ENCODE results near the gene NFIB.

NFIB gene
- total RNA-seq, result 0.17 to 0.18 reads per million in 2 experiments

DNA sequence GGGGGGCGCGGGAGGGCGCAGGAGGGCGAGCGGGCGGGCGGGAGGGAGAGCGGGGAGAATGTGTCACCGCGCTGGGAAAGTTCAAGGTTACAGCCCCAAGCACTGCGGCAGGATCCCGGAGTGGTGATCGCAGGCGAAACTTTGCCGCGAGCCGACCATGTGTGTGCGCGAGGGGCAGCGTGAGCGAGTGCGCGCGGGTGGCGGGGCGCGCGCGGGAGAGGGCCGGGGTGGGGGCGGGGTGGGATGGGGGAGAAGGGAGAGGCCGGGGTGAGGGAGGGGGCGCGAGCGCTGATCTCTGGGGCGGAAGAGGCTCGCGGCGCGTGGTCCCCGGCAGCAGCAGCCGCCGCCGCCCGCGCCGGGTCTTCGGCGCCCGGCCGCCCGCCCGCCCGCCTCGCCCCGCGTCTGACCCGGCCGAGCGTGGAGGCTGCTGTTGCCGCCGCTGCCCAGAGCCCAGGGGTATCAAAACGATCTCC is at the start of gene NFIB:
Gene NFIB, minus strand, starts transcription at position 191 of the 473 bp plus-strand sequence. CDS start 630 bp downstream, outside the sequence.
- DNase-seq (ENCODE audit: low read depth), result no peak

DNA sequence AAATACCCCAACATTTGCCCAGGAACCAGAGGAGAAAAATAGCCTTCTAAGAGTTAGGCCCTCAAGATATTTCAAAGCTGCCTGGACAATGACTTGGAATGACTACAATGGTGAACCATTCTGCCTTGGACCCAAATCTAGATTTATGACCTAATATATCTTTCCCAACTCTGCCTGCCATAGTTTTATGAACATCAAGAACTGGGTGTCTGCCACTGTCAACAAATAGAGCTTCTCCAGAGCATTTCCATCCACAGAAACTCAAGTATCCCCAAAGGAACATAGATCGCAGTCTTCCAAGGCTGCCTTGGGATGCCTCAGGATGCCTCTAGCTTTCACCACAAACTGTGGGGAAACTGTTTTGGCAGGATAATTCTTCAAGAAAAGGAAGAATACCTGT is 48.2 kb upstream of the NFIB start:
- DNase-seq (ENCODE audit: low read depth), result no peak

DNA sequence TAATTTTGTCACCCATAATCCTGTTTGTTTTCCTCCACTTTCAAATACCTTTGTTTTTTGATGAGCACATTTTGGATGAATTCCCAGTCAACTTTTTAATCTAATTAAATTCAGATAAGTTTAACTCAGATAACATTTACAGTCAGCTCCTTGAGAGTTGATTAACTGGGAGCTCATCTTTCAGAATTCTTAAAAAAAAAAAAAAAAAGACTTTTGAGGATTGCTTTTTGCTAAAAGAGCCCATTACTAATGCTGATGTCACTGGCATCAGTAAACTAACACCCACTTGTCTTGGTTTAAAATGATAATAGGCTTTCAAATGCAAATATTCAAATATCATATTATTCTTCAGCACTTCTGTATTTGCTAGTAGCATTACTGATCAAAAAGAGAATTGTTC is 47.1 kb upstream of the NFIB start:
- DNase-seq (ENCODE audit: low read depth), result no peak

DNA sequence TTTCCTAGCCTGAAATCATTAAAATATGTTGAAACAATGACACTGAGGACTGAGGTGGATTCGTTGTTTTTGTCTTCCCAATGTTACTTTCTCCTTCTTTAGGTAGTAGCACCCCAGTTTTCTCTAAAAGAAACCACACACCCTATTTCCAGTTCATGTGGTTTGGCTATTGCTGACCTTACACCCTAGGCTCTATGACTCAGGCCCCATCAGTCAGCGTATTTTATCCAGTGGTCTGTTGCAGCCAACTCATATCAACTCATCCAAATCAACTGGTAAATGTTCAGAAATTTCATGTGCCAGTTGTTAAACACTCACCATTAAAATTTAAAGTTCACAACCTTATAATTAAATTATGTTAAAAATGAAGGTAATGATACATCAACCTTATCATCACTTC is 44.6 kb upstream of the NFIB start:
- no peak for DNase-seq (ENCODE audit: low read depth)

DNA sequence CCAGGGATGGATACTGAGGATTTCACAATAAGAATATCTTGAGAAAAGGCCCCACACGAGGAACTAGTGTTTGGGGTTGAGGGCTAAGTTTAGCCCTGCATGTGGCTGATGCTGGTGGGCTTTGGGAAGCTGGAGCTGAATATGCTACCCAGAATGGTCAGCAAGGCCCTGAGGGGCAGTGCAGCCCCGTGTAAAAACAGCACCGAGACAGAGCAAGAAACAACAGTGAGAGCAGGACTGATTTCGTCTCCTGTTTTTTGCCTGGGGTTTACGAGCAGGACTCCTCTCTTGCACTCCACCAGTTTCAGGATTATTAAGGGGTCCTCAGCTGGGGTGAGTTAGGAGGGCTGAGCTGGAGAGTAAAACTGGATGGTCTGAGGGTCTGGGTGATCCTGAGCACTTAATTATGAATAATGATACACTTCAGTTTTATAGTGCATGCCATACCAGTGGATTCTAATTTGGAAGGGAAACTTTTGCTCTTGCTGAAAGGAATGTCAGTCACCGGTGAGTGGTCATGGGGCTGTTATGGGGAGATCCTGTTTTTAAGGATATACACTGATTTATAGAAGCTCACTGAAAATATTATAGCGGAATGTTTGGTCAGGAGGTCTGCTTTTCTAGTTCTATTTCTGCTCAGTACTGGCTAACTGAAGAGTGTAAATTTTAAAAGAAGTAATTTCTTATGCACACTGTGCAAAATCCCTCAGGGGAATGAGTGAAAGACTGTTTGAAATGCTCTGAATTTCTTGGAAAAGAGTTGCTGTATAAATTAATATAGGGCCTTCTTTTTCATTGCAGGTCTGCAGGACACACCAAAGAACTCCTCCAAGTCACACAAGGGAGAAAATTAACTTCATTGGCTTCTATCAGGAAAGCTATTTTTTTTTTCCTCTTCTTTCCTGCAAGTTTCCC is 42.7 kb upstream of the NFIB start:
- DNase-seq (ENCODE audit: low read depth), result no peak

DNA sequence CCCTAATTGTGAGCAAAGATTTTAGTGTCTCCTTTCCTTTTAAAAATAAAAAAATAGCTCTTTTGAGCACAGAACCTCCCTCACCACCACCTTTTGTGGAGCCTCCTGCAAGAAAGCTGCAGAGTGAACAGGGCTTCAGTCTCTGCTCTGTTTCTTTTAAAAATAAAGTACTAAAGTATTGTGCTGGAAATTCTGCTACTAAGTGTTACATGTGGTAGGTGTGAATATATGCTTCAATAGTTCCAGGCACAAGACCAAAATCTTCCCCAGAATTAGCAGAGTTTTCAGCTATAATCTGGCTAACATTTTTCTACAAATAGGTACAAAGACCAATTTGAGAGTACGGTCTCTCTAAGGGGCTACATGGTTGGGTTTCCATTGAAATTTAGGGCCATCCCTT is 40.3 kb upstream of the NFIB start:
- no peak for DNase-seq (ENCODE audit: low read depth)

DNA sequence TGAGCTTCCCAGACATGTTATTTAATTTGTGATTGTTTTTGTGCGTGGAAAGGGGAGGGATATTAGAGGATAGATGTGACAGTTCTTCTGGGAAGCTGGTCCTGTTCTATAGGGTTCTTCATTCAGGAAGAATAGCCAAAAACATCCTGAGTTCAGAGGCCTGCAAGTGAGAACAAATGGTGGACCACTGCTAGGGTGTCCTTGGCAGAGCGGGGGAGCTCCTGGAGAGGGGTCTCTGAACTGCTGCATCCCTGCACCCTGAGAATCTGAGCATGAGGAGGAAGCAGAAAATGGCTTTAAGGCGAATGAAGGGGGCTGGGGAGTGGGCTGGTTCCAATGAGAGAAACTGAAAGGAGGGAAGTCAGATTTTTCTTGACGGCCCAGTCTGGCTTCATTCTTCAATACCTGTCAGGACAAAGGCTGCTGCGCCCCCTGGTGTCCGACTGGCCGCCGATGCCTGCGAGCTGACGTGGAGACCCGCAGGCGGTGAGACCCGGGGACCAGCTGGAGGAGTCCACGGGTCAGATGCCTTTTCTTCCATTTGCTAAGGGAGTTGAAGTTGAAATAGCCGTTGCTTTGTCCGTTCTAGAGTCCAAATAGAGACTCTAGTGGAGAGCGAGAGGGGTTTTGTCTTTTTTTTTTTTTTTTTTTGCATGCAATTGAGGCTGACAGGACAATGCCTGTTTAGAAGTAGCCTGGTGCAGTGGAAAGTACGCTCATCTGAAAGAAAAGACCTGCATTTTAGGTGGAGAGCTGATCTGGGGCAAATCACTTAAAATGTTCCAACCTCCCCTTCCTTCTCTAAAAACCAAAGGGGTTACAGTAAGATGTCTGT is 39.5 kb upstream of the NFIB start:
- DNase-seq (ENCODE audit: low read depth), result peak; percentile 65

DNA sequence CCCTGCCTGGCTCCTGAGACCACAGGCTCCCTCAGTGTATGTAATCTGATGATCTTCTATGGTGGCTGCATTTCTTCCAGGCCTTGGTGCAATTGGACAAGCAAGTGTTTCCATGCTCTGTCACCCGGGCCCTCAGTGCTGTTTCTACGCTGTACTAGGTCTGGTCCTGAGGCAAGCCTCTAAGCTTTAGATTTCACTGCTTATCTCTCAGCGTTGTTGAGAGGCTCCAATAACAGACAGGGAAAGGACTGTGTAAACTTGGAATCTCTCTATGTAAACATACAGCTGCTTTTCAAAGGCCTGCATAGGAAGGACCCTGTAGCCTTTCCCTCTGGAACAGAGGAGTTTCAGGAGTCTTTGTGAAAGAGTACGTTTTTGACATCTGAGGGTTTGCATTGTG is 38.6 kb upstream of the NFIB start:
- no peak for DNase-seq (ENCODE audit: low read depth)

DNA sequence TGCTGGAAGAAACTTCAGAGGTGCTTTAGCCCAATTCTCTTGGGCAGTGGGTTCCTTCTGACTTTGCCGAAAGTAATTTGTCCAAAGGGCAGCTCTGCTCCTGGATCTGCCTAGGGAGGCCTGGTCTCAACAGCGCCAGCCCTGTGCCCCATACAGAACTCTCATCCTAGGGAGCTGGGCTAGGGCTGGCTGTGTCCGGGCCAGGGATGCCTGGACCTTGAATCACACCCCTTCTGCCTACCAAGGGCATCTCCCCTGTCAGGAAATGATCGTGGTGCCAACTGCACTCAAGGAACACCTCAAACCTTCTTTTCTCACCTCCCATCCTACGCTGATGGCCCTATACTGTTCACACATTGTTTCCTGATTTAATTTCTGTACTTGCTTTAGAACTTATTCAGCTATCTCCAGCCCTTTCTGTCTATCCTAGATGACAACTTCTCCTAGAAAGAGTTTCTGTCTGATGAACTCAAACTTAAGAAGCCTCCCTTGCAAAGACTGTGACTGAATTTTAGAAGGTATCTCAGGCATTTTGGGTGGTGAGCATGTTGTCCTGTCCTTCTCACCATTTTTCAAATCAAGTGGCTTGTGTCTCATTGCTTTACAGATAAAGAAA is 37.4 kb upstream of the NFIB start:
- DNase-seq (ENCODE audit: low read depth), result no peak

DNA sequence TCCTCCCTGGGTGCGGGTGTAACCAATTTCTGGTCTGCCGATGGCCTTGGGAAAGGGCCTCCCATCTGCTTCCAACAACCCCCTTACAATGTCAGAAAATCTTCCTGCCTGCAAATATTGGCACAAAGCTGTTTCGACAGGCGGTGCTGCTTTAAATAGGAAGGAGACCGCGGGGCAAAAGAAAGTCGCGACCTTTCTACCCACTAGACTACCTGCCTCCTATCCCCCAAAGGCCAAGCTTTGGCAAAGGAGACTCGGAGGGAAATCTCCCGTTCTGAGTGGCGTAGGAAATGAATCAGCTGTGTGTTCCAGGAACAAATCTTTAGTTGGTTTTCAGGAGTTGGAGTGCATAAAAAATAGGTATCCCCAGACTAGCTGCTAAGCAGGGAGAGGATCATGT is 36.8 kb upstream of the NFIB start:
- no peak for DNase-seq (ENCODE audit: low read depth)

DNA sequence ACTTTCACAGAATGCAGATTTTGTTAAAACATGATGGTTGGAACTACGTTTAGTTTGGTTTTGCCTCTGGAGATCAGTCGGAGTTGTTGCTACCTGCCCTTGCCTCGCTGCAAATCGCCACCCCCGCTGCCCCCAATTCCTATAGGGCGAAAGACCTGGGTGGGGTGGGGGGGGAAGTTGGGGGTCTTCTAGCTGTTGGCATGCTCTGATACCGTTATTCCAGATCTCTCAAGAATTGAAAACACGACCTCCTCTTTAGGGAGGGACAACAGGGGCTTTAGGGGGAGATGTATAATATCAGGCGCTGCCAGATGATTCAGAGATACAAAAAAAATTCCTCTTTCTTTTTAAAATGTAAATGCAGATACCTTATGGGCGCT is 36.4 kb upstream of the NFIB start:
- no peak for DNase-seq (ENCODE audit: low read depth)

DNA sequence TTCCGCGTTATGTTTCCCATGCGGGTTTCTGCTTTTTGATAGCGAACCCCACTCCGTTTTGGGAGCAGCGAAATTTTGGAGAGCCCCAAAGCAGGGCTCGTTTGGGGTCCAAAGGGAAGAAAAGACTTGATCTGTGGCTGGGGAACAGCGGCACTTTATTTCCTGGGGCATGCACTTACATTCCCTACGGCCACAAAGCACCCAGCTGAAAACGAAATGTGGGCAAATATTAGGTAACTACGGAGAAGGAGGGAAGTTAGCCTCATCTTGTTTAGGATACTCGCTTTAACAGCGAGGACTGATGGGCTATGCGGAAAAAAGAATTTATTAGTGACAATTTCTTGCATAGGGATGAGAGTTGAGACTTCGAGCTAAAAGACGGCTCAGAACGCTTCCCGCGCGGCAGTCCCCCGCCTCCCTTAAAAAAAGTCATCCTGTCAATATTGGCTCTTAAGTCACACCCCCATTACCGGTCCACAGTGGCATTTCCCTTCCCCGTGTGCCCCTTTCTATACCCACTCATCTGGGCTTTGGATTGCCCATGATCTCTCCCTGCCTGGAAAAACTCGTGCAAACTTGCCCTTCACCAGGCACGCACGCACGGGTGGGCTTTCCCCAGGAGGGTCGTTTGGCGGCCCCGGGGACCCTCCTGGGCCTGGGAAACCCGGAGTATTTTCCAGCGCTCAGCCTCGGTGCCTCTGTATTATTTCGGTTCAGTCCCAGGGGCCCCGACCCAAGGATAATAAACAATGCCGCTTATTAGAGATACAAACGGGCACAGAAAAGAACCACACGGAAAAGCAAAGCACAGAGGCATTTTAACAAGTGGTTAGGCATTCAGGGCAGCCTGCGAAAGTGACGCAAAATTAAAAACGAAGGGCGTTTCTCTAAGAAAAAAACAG is 35.8 kb upstream of the NFIB start:
- DNase-seq (ENCODE audit: low read depth), result no peak

DNA sequence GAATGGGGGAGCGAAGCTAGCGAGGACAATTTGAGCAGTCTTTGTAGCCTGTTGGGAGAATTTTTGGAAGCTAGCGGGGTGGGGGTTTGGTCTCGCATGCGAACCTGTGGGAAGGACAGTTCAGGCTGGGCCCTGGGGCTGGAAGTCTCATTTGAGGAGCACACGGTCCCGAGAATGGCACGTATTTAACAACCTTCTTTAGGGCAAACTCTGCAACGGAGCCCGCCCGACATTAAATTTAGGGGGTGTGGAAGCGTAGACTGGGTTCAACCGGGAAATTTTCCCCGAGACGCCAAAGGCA is 35.2 kb upstream of the NFIB start:
- no peak for DNase-seq (ENCODE audit: low read depth)

DNA sequence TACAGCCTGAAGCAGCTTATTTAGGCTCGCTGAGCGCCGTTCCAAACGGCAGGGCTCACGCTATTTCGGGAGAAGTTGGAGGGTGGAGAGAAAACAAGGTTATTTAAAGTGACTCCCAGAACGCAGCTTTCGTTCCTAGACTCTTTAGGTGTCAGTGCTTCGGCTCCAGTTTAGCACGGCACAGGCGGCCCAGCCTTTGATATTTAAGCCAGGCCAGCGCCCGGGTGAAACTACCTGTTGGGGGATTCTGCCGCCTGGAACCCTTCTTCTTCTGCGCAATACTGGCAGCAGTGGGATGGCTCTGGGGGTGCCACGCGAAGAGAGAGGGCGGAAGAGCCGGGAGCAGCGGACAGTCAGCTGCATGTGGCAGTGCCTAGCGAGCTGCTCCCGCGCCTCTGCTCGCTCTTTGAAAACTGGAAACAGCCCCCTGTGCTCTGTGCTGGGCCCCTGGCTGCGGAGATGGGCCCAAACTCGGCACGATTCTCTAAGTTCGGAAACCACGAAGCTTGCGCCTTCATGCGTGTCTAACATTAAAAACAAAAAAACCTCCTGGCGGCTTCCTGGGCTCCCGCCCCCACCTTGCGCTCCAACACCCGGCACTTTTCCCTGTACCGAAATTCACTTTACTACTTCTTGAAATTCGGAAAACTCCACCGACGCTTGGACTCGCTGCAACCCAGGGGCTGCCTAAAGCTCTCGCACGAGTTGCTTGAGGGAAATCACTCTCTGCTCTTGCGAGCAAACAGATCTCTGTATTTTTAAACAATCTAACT is 34.6 kb upstream of the NFIB start:
- DNase-seq (ENCODE audit: low read depth), result no peak

DNA sequence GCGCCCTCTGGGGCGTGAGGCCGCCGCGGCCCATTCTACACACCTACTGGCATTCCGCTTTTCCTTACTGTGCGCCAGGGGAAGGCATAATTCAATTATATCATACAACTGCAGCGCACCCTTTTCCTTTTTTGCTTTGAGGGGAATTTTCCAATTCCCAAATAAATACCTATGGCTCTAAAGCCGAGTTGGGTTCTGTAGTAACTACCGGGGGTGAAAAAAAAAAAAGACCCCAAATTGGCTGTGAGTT is 34.1 kb upstream of the NFIB start:
- DNase-seq (ENCODE audit: low read depth), result no peak

DNA sequence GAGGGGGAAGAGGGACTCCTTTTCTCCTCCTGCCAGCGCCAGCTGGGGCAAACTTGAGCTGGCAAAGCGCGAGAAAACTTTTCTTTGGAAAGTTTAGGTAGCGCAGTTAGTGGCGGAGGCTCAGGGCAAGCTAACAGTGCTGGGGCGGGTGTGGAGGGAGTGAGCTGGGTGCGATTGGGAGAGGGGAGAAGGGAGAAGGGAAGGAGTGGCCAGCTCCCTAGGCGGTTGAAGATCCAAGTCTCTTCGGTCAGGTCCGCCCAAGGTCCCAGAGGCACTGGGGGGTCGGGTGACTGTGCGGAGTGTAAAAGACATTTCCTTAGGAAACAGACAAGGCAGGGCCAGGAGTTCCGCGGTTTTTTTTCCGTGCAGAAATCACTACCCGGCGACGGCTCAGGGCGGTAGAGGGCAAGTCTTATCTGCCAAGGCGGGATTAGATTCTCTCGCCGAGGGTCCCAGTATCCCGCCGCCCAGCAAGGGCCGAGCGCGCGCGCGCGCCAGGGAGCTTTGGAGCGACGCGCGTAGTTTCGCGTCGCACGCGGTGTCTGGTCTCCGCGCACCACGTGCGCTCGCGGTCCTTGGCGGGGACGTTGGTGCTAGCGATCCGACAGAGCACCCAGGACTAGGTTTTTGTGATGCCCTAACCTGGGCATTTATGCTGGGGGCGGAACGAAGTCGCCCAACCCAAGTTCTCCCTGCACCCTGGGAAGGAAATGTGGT is 33.6 kb upstream of the NFIB start:
- DNase-seq (ENCODE audit: low read depth), result no peak

DNA sequence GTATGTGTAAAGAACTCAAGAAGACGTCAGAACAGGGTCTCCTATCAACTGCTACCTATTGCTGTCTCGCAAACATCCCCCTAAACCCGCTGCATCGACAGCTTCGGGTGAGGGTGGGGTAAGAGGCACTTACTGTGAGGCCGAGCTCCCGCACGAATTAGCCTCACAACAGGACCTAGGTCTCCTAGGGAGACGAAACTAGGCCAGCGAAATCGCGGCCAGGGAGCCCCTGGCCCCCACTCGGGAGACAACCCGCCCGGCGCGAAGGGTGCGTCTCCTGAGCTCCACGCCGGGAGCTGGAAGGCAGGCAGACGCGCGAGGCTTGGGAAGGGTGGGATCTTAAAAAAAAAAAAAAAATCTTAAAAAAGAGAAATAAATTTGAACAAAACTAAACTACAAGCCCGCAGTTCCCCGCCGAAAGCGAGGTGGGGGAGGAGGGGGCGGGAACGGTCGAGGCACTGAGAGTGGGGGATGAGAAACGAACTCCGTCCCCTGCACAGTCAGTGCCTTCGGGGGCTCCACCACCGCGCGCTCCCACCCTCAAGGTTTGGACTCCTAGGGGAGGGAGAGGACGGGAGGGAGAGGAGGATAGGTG is 33.0 kb upstream of the NFIB start:
- no peak for DNase-seq (ENCODE audit: low read depth)

DNA sequence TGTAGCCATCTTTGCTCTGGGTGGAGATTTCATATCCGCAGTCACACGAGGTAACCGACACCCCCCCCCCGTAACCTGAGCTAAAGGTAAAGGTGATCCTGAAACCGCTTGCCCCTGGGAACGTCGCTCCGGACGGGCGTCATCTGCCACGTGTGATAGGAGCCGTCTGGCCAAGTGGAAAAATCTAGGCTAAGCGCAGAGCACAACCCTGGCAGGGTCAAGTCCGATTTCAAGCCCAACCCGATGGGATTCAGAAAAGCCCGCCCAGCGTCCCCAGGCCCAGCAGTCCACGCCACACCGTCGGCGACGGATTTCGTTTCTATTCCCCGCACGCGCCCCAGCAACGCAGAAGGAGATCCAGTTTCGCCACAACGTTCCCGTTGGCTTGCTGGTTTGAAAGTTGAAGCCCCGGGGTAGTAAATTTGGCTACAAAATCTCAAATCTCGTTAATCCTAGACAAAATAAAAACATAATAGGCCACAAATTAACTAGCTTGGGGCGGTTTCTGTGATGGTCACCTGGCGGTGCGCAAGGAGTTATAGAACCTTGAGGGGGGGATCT is 32.4 kb upstream of the NFIB start:
- DNase-seq (ENCODE audit: low read depth), result no peak

DNA sequence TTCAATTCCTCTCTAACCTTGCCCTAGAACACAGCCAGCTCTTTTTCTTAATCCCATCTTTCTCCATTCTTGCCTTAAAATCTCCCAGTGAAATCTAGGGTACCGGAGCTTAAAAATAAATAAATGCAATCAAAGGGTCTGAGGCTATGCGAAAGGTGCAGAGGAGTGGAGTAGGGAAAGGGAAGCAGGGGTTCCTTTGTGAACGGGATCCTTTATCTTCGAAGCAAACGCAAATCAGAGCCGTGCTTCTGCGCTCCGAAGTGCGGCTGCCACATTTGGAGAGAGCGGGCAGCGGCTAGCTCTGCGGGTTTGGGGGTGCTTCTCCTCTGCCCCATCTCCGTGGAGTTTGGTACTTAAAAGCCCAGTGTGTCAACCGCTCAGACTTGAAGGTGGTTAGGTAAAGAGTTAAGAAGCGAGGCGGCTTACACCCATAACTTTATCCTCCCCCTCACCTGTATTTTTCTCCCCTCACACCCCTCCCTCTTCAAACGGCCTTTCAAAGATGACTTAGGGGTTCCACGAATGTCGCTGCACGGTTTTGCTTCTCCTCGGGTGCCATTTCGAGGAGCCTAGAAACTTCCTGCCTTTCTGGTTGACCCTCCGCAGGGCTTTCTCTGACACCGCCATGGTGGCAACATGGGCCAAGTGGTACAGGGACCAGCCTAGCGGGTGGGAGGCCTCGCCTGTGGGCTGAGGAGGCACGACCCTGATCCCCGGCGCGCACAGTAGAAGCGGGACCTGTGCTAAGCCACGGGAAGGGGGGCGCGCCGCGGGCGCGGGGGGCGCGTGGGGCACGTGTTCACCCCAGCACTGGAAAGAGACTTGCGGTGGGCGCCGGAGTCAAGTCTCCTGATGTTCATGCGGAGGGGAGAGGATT is 31.7 kb upstream of the NFIB start:
- DNase-seq (ENCODE audit: low read depth), result no peak
